ENCODE data around the gene DPYSL5.

The DPYSL5 gene

GRCh38 chr2:26846334-26847306 lies 1.3 kb upstream of the DPYSL5 start:
- DNase-seq: peak; percentile 5 to 74

- DNase-seq: no peak
Measured at GRCh38 chr2:26847307-26847654, 651 bp upstream of the DPYSL5 start.

GRCh38 chr2:26848336-26849055 lies 564 bp downstream of the DPYSL5 start:
- no peak for DNase-seq

GRCh38 chr2:26849056-26849999 lies 1.4 kb downstream of the DPYSL5 start:
- DNase-seq: no peak

- DNase-seq: no peak
Measured at GRCh38 chr2:26850000-26850431, 2.1 kb downstream of the DPYSL5 start.

- no peak for DNase-seq
Measured at GRCh38 chr2:26850505-26850904, 2.6 kb downstream of the DPYSL5 start.

- DNase-seq: no peak
Measured at GRCh38 chr2:26852405-26853306, 4.7 kb downstream of the DPYSL5 start.

- no peak for DNase-seq
Measured at GRCh38 chr2:26853751-26854150, 5.8 kb downstream of the DPYSL5 start.

- no peak for DNase-seq
Measured at GRCh38 chr2:26854283-26854827, 6.4 kb downstream of the DPYSL5 start.

GRCh38 chr2:26855466-26855865 lies 7.5 kb downstream of the DPYSL5 start:
- DNase-seq: no peak

GRCh38 chr2:26859622-26860021 lies 11.7 kb downstream of the DPYSL5 start:
- DNase-seq: no peak

GRCh38 chr2:26860211-26860850 lies 12.4 kb downstream of the DPYSL5 start:
- DNase-seq: no peak

GRCh38 chr2:26861610-26862224 lies 13.8 kb downstream of the DPYSL5 start:
- DNase-seq: no peak

GRCh38 chr2:26864226-26864625 lies 16.3 kb downstream of the DPYSL5 start:
- no peak for DNase-seq

- DNase-seq: no peak
Measured at GRCh38 chr2:26864646-26865045, 16.7 kb downstream of the DPYSL5 start.

GRCh38 chr2:26870585-26871095 lies 22.7 kb downstream of the DPYSL5 start:
- no peak for DNase-seq

- DNase-seq: no peak
Measured at GRCh38 chr2:26873286-26873983, 25.5 kb downstream of the DPYSL5 start.

GRCh38 chr2:26874514-26874913 lies 26.6 kb downstream of the DPYSL5 start:
- no peak for DNase-seq

GRCh38 chr2:26875065-26875634 lies 27.2 kb downstream of the DPYSL5 start:
- no peak for DNase-seq

Data from bone marrow (tissue), 2 donors.